Thymus (tissue), 11 donors: Measurements from ENCODE around the gene HSD11B2. TPM values are rescaled to one million over a fixed set of nuclear protein-coding genes. Genes with fewer than 3 reads are reported as not detected.

ENCODE experiments used
- DNase-seq, 9 donors: peaks; one replicate each; pipeline ENCODE4 v3.0.0-alpha.2; 2013; ENCODE audit warnings: low spot score in 9 of 9, low read depth in 6 of 9, missing footprints in 1 of 9
- H3K27ac ChIP-seq, 2 donors: one replicate each; pipeline ENCODE4 v1.5.1; 2013; ENCODE audit warnings: control low read depth in 1 of 2, low read depth in 1 of 2, low read length in 1 of 2, mild to moderate bottlenecking in 1 of 2, moderate library complexity in 1 of 2
- H3K27me3 ChIP-seq, 2 donors: one replicate each; pipeline ENCODE4 v1.5.1; 2013; ENCODE audit warnings: low read length in 1 of 2; ENCODE audit not compliant: control insufficient read depth in 2 of 2, insufficient read depth in 1 of 2
- H3K36me3 ChIP-seq, 2 donors: one replicate each; pipeline ENCODE4 v1.5.1; 2013; ENCODE audit warnings: low read length in 1 of 2, mild to moderate bottlenecking in 1 of 2, moderate library complexity in 1 of 2; ENCODE audit not compliant: control insufficient read depth in 2 of 2, insufficient read depth in 2 of 2
- H3K4me1 ChIP-seq, 2 donors: one replicate each; pipeline ENCODE4 v1.5.1; 2013; ENCODE audit warnings: low read length in 2 of 2; ENCODE audit not compliant: control insufficient read depth in 2 of 2, insufficient read depth in 2 of 2
- H3K4me3 ChIP-seq, 2 donors: one replicate each; pipeline ENCODE4 v1.5.1; 2013; ENCODE audit warnings: low read length in 2 of 2, control low read depth in 1 of 2, mild to moderate bottlenecking in 1 of 2
- H3K9me3 ChIP-seq, 2 donors: one replicate each; pipeline ENCODE4 v1.5.1; 2013; ENCODE audit warnings: low read length in 1 of 2, mild to moderate bottlenecking in 1 of 2; ENCODE audit not compliant: control insufficient read depth in 2 of 2, insufficient read depth in 1 of 2
- WGBS: extraction: QIAGEN DNeasy Blood & Tissue Kit; methylation state at CpG from one replicate; pipeline ENCODE4 v1.1.7; 2013; 5-methylcytosine and 5-hydroxymethylcytosine counted together
- polyA plus RNA-seq: library from polyadenylated mRNA; stranded (reverse); fragments of 200-250 nt; gene quantifications from one replicate; pipeline ENCODE4 v1.2.3, GENCODE V29; 2013
- total RNA-seq: library from RNA; stranded (reverse); fragments of 120-200 nt; gene quantifications from one replicate; pipeline ENCODE4 v1.2.4, GENCODE V29; 2013
- donor health status: healthy.

The HSD11B2 gene
- total and polyA plus RNA-seq, 2 donors, result 0.09 to 7.8 TPM

DNA sequence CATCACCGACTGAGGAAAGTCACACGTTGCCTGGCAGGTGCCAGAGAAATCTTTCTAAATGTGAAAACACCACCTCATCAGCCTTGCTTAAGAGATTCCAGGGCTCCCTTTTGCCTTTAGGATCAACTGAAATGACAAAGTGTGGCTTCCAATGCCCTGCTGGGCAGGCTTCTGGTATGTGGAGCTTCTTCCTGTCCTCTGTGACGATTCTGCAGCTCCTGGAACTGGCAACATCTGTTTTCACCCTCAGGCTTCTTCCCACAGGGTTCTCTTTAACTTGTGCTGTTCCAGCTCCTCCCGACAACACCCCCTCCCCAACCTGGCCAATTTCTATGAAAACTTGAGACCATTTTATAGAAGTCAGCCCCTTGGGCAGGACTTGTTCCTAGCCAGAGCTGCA is 9.9 kb upstream of the HSD11B2 start:
- no peaks in the 10 kb centered on the region for H3K9me3 ChIP-seq
- DNase-seq, result no peak
- H3K36me3 ChIP-seq, result no peaks in the 10 kb centered on the region
- WGBS, result 92% methylated on average over 4 of the region's 4 CpGs
- H3K27me3 ChIP-seq, result peaks cover 5 to 79% of the 10 kb centered on the region in 2 donors
- H3K4me1 ChIP-seq, result peaks cover 2 to 3% of the 10 kb centered on the region in 2 donors
- H3K4me3 ChIP-seq, result no peak overlapping the region
- no peak overlapping the region for H3K27ac ChIP-seq

DNA sequence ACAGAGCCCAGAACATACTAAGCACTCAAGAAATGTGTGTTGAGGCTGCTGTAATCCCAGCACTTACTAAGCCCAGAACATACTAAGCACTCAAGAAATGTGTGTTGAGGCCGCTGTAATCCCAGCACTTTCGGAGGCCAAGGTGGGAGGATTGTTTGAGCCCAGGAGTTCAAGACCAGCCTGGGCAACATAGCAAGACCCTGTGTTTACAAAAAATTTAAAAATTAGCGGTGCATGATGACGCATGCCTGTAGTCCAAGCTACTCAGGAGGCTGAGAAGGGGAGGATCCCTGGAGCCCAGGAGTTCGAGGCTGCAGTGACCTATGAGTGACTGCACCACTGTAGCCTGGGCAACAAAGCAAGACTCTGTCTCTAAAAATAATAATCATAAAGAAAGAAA is 7.9 kb upstream of the HSD11B2 start:
- Histone ChIP-seq H3K27ac (no peak overlapping the region), H3K27me3 (peaks cover 0 to 76% of the 10 kb centered on the region in 2 donors), H3K4me1 (no peaks in the 10 kb centered on the region), H3K9me3 (no peaks in the 10 kb centered on the region), H3K4me3 (no peak overlapping the region), H3K36me3 (no peaks in the 10 kb centered on the region)
- DNase-seq, result no peak
- 97% methylated on average over 5 of the region's 5 CpGs for WGBS

DNA sequence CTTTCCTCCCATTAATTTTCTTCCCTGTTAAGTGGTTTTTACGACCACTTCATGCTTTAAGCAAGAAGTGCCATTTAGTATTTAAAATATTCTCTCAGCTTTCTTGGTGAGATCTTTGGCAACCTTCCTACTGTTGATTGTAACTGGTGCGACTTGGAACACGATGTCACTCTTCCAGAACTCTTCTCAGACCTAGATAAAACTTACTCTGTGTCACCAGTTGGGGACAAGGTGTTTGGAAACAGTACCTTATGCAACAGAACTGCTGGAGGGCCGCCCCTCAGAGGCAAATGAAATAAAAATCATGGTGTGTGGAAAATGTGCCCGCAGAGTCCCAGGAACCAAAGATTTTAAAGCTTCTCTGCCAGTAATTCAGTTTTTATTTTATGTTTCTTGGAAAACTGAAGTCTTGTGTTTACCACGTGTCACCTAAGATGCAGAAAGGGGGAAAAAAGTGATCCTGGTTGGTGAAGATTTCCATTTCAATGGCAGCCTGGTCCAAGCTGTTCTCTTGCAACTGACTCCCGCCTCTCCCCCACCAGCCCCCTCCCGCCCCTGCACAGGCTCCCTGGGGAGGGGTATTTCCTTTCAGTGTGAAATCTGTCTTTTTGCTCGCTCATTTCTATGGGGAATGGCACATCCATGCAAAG is 7.2 kb upstream of the HSD11B2 start:
- WGBS, result 76% methylated on average over 9 of the region's 9 CpGs
- no peak for DNase-seq
- Histone ChIP-seq H3K4me3 (no peak overlapping the region), H3K4me1 (no peaks in the 10 kb centered on the region), H3K9me3 (no peaks in the 10 kb centered on the region), H3K27ac (no peak overlapping the region), H3K36me3 (no peaks in the 10 kb centered on the region), H3K27me3 (peaks cover 5 to 77% of the 10 kb centered on the region in 2 donors)

DNA sequence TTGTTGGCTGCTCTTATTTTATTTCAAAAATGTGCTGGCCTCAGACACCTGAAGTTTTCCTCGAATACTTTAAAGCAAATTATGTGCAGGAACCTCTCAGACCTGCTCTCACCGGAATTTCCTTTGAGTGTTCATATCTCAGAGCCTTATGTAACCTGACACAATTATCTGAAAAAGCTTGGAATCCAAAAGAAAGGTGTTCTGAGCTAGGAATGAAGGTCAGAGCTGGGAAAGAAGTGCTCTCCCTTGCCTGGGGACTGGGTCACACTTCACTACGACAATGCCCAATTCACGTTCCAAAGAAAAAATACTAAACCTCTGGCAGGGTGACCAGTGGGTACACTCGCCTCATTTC is 6.7 kb upstream of the HSD11B2 start:
- Histone ChIP-seq H3K9me3 (no peaks in the 10 kb centered on the region), H3K27me3 (peaks cover 10 to 78% of the 10 kb centered on the region in 2 donors), H3K36me3 (no peaks in the 10 kb centered on the region), H3K27ac (no peak overlapping the region), H3K4me3 (no peak overlapping the region), H3K4me1 (no peaks in the 10 kb centered on the region)
- no peak for DNase-seq
- WGBS, result 77% methylated on average over 5 of the region's 5 CpGs

DNA sequence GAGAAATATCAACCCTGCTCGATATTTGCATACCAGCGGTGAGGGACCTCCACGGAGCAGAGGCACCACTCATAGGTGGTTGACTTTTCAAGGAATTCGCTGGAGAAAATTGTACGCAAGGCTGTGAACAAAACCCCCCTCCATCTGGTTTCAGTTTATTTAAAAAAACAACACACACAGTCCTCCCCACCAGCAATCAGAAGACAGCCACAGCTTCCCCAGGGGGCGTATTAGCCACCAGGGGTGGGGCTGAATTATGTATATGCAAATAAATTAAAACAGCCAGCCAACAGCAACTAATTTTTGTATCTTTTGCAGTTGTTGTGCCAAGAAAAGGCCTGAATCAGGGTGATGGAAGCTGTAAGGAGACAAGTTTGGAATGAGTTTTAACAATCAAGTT is 5.9 kb upstream of the HSD11B2 start:
- no peak overlapping the region for H3K27ac ChIP-seq
- no peaks in the 10 kb centered on the region for H3K9me3 ChIP-seq
- no peaks in the 10 kb centered on the region for H3K36me3 ChIP-seq
- H3K4me3 ChIP-seq, result no peak overlapping the region
- peaks cover 18 to 79% of the 10 kb centered on the region in 2 donors for H3K27me3 ChIP-seq
- no peak for DNase-seq
- 71% methylated on average over 6 of the region's 6 CpGs for WGBS
- no peaks in the 10 kb centered on the region for H3K4me1 ChIP-seq

DNA sequence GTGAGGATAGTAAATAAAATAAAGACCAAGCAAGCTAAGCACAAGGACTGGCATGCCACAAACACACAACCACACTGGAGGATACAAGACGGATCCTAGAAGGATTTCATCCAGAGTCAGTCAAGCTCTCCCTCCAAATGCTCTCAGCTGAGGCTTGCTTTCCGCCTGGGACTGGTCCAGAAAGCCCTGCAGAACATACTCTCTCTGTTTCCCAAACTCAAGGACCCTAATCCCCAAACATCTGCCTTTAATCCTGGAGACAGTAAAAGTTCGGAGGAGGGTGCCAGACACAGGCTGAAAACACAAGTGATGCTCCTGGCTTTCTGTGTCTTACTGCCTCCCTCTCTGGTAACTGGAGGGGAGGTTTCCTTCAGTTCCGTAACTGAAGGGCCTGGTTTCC is 5.3 kb upstream of the HSD11B2 start:
- Histone ChIP-seq H3K9me3 (no peaks in the 10 kb centered on the region), H3K27ac (no peak overlapping the region), H3K4me1 (peaks cover 0 to 5% of the 10 kb centered on the region in 2 donors), H3K4me3 (no peak overlapping the region), H3K36me3 (no peaks in the 10 kb centered on the region), H3K27me3 (peaks cover 23 to 84% of the 10 kb centered on the region in 2 donors)
- no peak for DNase-seq
- WGBS, result 96% methylated on average over 4 of the region's 4 CpGs

DNA sequence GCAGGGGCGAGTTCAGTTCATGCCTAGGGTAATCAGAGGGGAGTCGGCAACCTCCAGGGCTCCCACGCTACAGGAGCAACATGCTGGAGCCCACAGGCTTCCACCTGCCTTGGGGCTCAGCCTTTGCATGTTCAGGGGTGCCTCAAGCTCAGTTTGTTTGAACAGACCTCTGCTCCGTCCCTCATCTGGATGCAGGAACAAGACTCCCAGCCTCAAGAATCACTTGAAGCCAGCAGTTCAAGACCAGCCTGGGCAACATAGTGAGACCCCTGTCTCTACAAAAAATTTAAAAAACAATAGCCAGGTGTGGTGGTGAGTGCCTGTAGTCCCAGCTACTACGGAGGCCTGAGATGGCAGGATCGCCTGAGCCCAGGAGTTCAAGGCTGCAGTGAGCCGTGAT is 4.9 kb upstream of the HSD11B2 start:
- no peak overlapping the region for H3K4me3 ChIP-seq
- H3K9me3 ChIP-seq, result no peaks in the 10 kb centered on the region
- DNase-seq, result no peak
- H3K27ac ChIP-seq, result no peak overlapping the region
- H3K27me3 ChIP-seq, result peaks cover 28 to 89% of the 10 kb centered on the region in 2 donors
- H3K36me3 ChIP-seq, result no peaks in the 10 kb centered on the region
- peaks cover 0 to 5% of the 10 kb centered on the region in 2 donors for H3K4me1 ChIP-seq
- 94% methylated on average over 7 of the region's 7 CpGs for WGBS

DNA sequence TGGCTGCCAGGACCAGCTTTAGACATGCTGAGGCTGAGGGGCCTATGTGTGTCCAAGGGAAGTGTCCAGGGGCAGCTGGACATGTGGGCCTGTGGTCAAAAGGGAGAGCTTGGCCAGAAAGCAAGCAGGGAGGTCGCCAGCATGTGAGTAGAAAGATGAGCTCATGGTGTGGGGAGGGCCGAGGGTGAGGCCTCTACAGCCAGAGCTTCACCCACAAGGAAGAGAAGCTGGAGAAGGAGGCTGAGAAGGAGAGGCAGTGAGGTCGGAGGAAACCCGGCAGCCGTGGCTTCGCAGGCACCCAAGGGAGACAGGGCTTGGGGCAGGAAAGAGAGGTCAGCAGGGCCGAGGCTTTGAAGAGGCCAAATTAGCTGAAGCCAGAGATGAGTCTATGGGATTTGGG is 4.0 kb upstream of the HSD11B2 start:
- no peaks in the 10 kb centered on the region for H3K36me3 ChIP-seq
- no peak overlapping the region for H3K4me3 ChIP-seq
- H3K4me1 ChIP-seq, result peaks cover 0 to 5% of the 10 kb centered on the region in 2 donors
- H3K27ac ChIP-seq, result no peak overlapping the region
- H3K27me3 ChIP-seq, result peaks cover 37 to 91% of the 10 kb centered on the region in 2 donors
- WGBS, result 90% methylated on average over 7 of the region's 7 CpGs
- DNase-seq, result no peak
- no peaks in the 10 kb centered on the region for H3K9me3 ChIP-seq

DNA sequence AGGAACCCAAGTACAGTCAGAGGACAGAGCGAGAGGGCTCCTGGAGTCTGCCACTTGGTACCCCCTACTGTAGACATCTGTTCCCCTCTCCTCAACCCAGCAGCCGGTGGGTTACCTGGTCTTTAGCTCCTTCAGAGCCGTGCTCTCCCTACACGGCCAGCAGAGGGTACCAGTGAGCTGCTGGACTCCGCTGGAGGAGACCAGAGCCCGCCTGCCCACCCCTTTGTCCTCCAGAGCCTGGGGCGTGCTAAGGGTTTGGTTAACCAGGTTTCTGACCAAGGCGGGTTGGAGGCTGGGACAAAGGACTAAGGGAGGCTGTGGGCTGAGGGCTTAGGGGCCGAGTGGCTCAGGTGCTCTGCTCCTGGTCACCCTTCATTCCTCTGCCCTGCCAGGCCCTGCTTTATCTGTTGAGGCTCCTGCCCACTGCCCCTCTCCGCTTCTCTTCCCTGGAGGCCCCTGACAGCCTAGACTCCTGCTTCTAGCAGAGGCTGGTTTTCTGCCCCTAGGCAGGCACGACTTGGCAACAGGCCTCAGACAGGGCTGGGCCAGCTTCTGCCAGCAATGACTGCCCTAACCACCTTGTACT is 2.7 kb upstream of the HSD11B2 start:
- WGBS, result 29% methylated on average over 11 of the region's 11 CpGs
- Histone ChIP-seq H3K4me1 (peaks cover 0 to 5% of the 10 kb centered on the region in 2 donors), H3K36me3 (no peaks in the 10 kb centered on the region), H3K27me3 (peaks cover 48 to 94% of the 10 kb centered on the region in 2 donors), H3K4me3 (no peak overlapping the region), H3K27ac (no peak overlapping the region), H3K9me3 (no peaks in the 10 kb centered on the region)
- peak in 7 of 9 donors; percentile 11 to 57 (median 35) for DNase-seq
